Liver (tissue), 9 donors: ENCODE measurements around the gene PLA2G4B. TPM values are rescaled to one million over a fixed set of nuclear protein-coding genes. Genes with fewer than 3 reads are reported as not detected.

ENCODE experiments used
- DNase-seq: peaks from one replicate; pipeline ENCODE4 v3.0.0-alpha.2; 2017; ENCODE audit warnings: low spot score
- H3K27ac ChIP-seq, 2 donors: one replicate each; pipeline ENCODE4 v1.7.0; 2013; ENCODE audit warnings: inconsistent platforms in 2 of 2, low read length in 2 of 2, control low read depth in 1 of 2, low read depth in 1 of 2, mild to moderate bottlenecking in 1 of 2
- H3K27me3 ChIP-seq, 4 donors: one replicate each; pipeline versions ENCODE4 v1.6.1 to v1.7.0; 2013; ENCODE audit warnings: low read length in 3 of 4, inconsistent platforms in 1 of 4, mild to moderate bottlenecking in 1 of 4, moderate library complexity in 1 of 4; ENCODE audit not compliant: control insufficient read depth in 4 of 4, insufficient read depth in 4 of 4
- H3K36me3 ChIP-seq, 4 donors: one replicate each; pipeline versions ENCODE4 v1.6.1 to v1.7.0; 2013; ENCODE audit warnings: low read length in 3 of 4, mild to moderate bottlenecking in 3 of 4, low read depth in 1 of 4, moderate library complexity in 1 of 4; ENCODE audit not compliant: control insufficient read depth in 4 of 4, insufficient read depth in 3 of 4
- H3K4me1 ChIP-seq, 4 donors: one replicate each; pipeline versions ENCODE4 v1.6.1 to v1.7.0; 2013; ENCODE audit warnings: low read length in 3 of 4, mild to moderate bottlenecking in 3 of 4, moderate library complexity in 1 of 4; ENCODE audit not compliant: control insufficient read depth in 4 of 4, insufficient read depth in 4 of 4
- H3K4me3 ChIP-seq, 3 donors: one replicate each; pipeline versions ENCODE4 v1.6.1 to v1.7.0; 2013; ENCODE audit warnings: low read length in 3 of 3, control low read depth in 1 of 3, low read depth in 1 of 3, mild to moderate bottlenecking in 1 of 3
- H3K9ac ChIP-seq, 2 donors: one replicate each; pipeline ENCODE4 v1.7.0; 2013; ENCODE audit warnings: low read length in 2 of 2, mild to moderate bottlenecking in 2 of 2, moderate library complexity in 2 of 2, control low read depth in 1 of 2, low read depth in 1 of 2
- H3K9me3 ChIP-seq, 4 donors: one replicate each; pipeline versions ENCODE4 v1.6.1 to v1.7.0; 2013; ENCODE audit warnings: low read length in 3 of 4; ENCODE audit not compliant: control insufficient read depth in 4 of 4
- EGR1 ChIP-seq, 2 donors: IDR thresholded peaks; 2 replicates each; pipeline ENCODE4 v1.6.1; 2016 to 2018; ENCODE audit warnings: antibody characterized with exemption in 2 of 2, low read depth in 2 of 2
- FOXA1 ChIP-seq: IDR thresholded peaks from 2 replicates; pipeline ENCODE4 v1.6.1; 2016; ENCODE audit warnings: antibody characterized with exemption
- FOXA2 ChIP-seq: IDR thresholded peaks from 2 replicates; pipeline ENCODE4 v1.6.1; 2016; ENCODE audit warnings: antibody characterized with exemption
- GABPA ChIP-seq, 2 donors: IDR thresholded peaks in 1 of 2; conservative IDR thresholded peaks in 1 of 2; 2 replicates each; pipeline ENCODE4 v1.6.1; 2016; ENCODE audit warnings: antibody characterized with exemption in 2 of 2, mild to moderate bottlenecking in 1 of 2, moderate library complexity in 1 of 2
- HNF4G ChIP-seq: IDR thresholded peaks from 2 replicates; pipeline ENCODE4 v1.6.1; 2016; ENCODE audit warnings: antibody characterized with exemption
- JUND ChIP-seq, 2 donors: IDR thresholded peaks; 2 replicates each; pipeline ENCODE4 v1.6.1; 2016; ENCODE audit warnings: antibody characterized with exemption in 2 of 2
- NR2F2 ChIP-seq: IDR thresholded peaks from 2 replicates; pipeline ENCODE4 v1.6.1; 2016; ENCODE audit warnings: antibody characterized with exemption
- RAD21 ChIP-seq, 2 donors: IDR thresholded peaks; 2 replicates each; pipeline ENCODE4 v1.6.1; 2016; ENCODE audit warnings: antibody characterized with exemption in 2 of 2, mild to moderate bottlenecking in 2 of 2
- RXRA ChIP-seq, 2 donors: IDR thresholded peaks; 2 replicates each; pipeline ENCODE4 v1.6.1; 2017 to 2018; ENCODE audit warnings: antibody characterized with exemption in 2 of 2, mild to moderate bottlenecking in 1 of 2
- SP1 ChIP-seq: IDR thresholded peaks from 2 replicates; pipeline ENCODE4 v1.6.1; 2018; ENCODE audit warnings: antibody characterized with exemption, mild to moderate bottlenecking
- YY1 ChIP-seq: IDR thresholded peaks from 2 replicates; pipeline ENCODE4 v1.6.1; 2016; ENCODE audit warnings: antibody characterized with exemption, mild to moderate bottlenecking
- WGBS: extraction: QIAGEN DNeasy Blood & Tissue Kit; methylation state at CpG from one replicate; pipeline ENCODE4 v1.1.7; 2013; 5-methylcytosine and 5-hydroxymethylcytosine counted together
- polyA plus RNA-seq, 2 donors: library from polyadenylated mRNA; stranded (reverse) in 1 of 2; unstranded in 1 of 2; fragments of 200-250 nt in 1 of 2; fragments of >200 nt in 1 of 2; fragmentation: Nextera tagmentation in 1 of 2; extraction: Ambion mirVana in 1 of 2; gene quantifications; one replicate each; pipeline versions ENCODE4 v1.2.1 to v1.2.3, GENCODE V29; 2013 to 2015
- total RNA-seq, 2 donors: library from RNA; depleted of rRNA; stranded (reverse); fragments of >200 nt; gene quantifications; one replicate each; pipeline ENCODE4 v1.2.3, GENCODE V29; 2014
- TF ChIP-seq, protein P1 (sequence below): IDR thresholded peaks from 2 replicates; pipeline ENCODE4 v1.6.1; 2016; ENCODE audit warnings: antibody characterized with exemption, mild to moderate bottlenecking
- TF ChIP-seq, protein P2 (sequence below): IDR thresholded peaks from 2 replicates; pipeline ENCODE4 v1.6.1; 2016; ENCODE audit warnings: antibody characterized with exemption
- TF ChIP-seq, protein P3 (sequence below): fragments of 150-350 bp; IDR thresholded peaks from 2 replicates; pipeline ENCODE4 v1.5.1; 2017; ENCODE audit warnings: improper control_type of control experiment, low read depth, low read length; ENCODE audit not compliant: missing input control
- TF ChIP-seq, protein P4 (sequence below): IDR thresholded peaks from 2 replicates; pipeline ENCODE4 v1.6.1; 2016; ENCODE audit warnings: antibody characterized with exemption
- donor health status: healthy.
- donor health status: healthy.
- donor health status: healthy.
- donor health status: healthy.
- donor health status: healthy.

Gene PLA2G4B
- total and polyA plus RNA-seq, 4 donors = 0.33 to 3.6 (median 2.3) TPM

DNA sequence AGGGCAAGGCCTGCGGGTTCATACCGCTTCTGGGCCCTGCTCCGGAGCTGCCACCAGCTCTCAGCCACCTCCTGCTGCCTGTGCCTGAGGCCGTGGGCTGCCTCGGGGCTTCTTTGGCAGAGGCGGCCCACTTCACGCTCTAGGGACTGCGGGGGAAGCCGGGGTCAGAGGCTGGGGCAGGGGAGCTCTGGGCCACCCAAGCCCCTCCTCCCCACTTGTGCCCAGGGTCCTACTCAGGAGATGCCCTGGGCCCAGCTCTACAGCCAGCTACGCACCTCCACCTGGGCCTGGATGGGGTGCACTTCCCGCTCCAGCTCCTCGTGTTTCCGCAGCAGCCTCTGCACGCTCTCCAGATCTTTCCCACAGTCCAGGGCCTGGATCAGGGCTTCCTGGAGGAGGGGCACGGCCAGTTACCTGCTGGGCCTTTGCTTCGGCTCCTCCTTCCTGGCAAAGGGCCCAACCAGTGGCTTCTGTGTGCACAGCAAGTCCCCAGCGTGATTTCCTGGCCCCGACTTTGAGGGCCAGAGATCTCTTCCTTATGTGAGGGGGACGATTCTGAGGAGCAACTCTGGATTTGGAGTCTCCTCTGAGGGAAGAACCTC, 24.0 kb downstream of the PLA2G4B start:
- Histone ChIP-seq H3K4me1 (peaks cover 0 to 8% (median 6%) of the 10 kb centered on the region in 4 donors), H3K9ac (no peak overlapping the region), H3K27me3 (no peaks in the 10 kb centered on the region), H3K4me3 (no peak overlapping the region), H3K27ac (no peak overlapping the region), H3K36me3 (no peaks in the 10 kb centered on the region), H3K9me3 (no peaks in the 10 kb centered on the region)
- TF ChIP-seq RXRA (IDR thresholded peaks at IDR 0.05) = no peak
- no peak for TF ChIP-seq JUND (IDR thresholded peaks at IDR 0.05)
- TF ChIP-seq EGR1 (IDR thresholded peaks at IDR 0.05; ENCODE audit: low read depth in 2 of 2) = no peak
- no peak for TF ChIP-seq FOXA2
- TF ChIP-seq YY1 = no peak
- no peak for TF ChIP-seq SP1
- DNase-seq = no peak
- WGBS = 89% methylated on average over 19 of the region's 19 CpGs

DNA sequence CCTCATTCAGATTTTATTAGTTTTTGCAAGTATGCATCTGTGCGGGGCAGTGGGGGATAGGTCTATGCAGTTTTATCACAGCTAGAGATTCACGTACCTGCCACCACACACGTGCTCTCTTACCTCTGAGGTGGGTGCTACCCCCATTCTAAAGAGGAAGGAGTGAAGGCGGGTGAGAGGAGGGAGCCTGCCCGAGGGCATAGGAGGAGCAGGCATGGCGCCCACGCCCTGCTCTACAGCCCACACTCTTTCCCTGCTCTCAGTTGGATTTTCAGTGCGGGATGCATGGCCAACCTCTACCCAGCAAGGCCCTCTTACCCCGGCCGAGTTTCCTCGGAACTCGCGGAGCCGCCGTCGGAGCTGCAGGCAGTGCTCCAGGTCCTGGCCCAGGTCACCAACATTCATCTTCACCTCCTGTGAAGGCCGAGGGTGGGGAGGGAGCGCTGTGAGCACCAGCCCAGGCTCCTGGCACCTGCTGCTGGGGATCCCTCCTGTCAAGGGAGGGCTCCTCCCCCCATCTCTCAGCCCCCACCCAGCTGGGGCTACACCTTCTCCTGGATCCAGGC, 26.9 kb downstream of the PLA2G4B start:
- H3K4me1 ChIP-seq = peaks cover 0 to 14% (median 8%) of the 10 kb centered on the region in 4 donors
- no peaks in the 10 kb centered on the region for H3K36me3 ChIP-seq
- no peak overlapping the region for H3K9ac ChIP-seq
- H3K27ac ChIP-seq = no peak overlapping the region
- no peaks in the 10 kb centered on the region for H3K9me3 ChIP-seq
- TF ChIP-seq, protein P1, sequence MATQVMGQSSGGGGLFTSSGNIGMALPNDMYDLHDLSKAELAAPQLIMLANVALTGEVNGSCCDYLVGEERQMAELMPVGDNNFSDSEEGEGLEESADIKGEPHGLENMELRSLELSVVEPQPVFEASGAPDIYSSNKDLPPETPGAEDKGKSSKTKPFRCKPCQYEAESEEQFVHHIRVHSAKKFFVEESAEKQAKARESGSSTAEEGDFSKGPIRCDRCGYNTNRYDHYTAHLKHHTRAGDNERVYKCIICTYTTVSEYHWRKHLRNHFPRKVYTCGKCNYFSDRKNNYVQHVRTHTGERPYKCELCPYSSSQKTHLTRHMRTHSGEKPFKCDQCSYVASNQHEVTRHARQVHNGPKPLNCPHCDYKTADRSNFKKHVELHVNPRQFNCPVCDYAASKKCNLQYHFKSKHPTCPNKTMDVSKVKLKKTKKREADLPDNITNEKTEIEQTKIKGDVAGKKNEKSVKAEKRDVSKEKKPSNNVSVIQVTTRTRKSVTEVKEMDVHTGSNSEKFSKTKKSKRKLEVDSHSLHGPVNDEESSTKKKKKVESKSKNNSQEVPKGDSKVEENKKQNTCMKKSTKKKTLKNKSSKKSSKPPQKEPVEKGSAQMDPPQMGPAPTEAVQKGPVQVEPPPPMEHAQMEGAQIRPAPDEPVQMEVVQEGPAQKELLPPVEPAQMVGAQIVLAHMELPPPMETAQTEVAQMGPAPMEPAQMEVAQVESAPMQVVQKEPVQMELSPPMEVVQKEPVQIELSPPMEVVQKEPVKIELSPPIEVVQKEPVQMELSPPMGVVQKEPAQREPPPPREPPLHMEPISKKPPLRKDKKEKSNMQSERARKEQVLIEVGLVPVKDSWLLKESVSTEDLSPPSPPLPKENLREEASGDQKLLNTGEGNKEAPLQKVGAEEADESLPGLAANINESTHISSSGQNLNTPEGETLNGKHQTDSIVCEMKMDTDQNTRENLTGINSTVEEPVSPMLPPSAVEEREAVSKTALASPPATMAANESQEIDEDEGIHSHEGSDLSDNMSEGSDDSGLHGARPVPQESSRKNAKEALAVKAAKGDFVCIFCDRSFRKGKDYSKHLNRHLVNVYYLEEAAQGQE = no peak
- no peak for TF ChIP-seq YY1
- TF ChIP-seq RAD21 (IDR thresholded peaks at IDR 0.05) = no peak
- no peak for TF ChIP-seq FOXA1
- TF ChIP-seq HNF4G = no peak
- TF ChIP-seq, protein P2, sequence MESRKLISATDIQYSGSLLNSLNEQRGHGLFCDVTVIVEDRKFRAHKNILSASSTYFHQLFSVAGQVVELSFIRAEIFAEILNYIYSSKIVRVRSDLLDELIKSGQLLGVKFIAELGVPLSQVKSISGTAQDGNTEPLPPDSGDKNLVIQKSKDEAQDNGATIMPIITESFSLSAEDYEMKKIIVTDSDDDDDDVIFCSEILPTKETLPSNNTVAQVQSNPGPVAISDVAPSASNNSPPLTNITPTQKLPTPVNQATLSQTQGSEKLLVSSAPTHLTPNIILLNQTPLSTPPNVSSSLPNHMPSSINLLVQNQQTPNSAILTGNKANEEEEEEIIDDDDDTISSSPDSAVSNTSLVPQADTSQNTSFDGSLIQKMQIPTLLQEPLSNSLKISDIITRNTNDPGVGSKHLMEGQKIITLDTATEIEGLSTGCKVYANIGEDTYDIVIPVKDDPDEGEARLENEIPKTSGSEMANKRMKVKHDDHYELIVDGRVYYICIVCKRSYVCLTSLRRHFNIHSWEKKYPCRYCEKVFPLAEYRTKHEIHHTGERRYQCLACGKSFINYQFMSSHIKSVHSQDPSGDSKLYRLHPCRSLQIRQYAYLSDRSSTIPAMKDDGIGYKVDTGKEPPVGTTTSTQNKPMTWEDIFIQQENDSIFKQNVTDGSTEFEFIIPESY = no peak
- TF ChIP-seq FOXA2 = no peak
- no peak for TF ChIP-seq GABPA (IDR thresholded peaks at IDR 0.05 in 1 of 2, conservative IDR thresholded peaks at IDR 0.05 in 1 of 2)
- TF ChIP-seq, protein P3, sequence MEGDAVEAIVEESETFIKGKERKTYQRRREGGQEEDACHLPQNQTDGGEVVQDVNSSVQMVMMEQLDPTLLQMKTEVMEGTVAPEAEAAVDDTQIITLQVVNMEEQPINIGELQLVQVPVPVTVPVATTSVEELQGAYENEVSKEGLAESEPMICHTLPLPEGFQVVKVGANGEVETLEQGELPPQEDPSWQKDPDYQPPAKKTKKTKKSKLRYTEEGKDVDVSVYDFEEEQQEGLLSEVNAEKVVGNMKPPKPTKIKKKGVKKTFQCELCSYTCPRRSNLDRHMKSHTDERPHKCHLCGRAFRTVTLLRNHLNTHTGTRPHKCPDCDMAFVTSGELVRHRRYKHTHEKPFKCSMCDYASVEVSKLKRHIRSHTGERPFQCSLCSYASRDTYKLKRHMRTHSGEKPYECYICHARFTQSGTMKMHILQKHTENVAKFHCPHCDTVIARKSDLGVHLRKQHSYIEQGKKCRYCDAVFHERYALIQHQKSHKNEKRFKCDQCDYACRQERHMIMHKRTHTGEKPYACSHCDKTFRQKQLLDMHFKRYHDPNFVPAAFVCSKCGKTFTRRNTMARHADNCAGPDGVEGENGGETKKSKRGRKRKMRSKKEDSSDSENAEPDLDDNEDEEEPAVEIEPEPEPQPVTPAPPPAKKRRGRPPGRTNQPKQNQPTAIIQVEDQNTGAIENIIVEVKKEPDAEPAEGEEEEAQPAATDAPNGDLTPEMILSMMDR = no peak
- TF ChIP-seq, protein P4, sequence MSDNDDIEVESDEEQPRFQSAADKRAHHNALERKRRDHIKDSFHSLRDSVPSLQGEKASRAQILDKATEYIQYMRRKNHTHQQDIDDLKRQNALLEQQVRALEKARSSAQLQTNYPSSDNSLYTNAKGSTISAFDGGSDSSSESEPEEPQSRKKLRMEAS = no peak
- no peak for TF ChIP-seq SP1
- TF ChIP-seq RXRA (IDR thresholded peaks at IDR 0.05) = no peak
- TF ChIP-seq NR2F2 = no peak
- TF ChIP-seq EGR1 (IDR thresholded peaks at IDR 0.05; ENCODE audit: low read depth in 2 of 2) = no peak
- no peak for DNase-seq
- H3K4me3 ChIP-seq = no peak overlapping the region
- no peaks in the 10 kb centered on the region for H3K27me3 ChIP-seq
- WGBS = 93% methylated on average over 18 of the region's 18 CpGs
